ENCODE data around the gene NMNAT2. TPM values are rescaled to one million over a fixed set of nuclear protein-coding genes. Genes with fewer than 3 reads are reported as not detected.

NMNAT2 gene
- total RNA-seq, 1 donor from 2014 or later: not detected

DNA sequence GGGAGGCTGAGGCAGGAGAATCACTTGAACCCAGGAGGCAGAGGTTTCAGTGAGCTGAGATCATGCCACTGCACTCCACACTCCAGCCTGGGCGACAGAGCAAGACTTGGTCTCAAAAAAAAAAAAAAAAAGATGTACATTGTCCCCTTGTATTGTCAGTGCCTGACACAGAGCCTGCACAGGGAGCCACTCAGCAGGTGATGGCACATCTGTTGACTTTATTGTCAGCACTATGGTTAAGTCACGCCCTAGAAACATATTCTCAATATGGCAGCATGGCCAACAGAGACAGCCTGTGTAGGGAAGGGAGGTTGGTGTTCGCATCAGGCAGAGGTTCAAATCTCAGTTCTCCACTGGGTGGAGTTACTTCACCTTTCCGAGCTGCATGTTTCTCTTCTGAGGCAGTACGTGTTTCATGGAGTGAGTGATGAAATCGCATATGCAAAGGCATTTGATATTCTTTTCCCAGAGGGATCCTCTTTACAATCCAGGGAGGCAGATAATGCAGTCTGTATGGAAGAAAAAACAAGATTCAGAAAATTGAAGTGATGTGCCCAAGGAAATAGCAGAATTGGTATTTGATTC lies 211.6 kb downstream of the NMNAT2 start:
- Mint-ChIP-seq H3K4me3 (ENCODE audit: low read depth) (no peak overlapping the region), H3K4me1 (ENCODE audit: low read depth) (peaks cover 8% of the 10 kb centered on the region), H3K9me3 (no peaks in the 10 kb centered on the region), H3K27me3 (ENCODE audit: low read depth) (peaks cover 6% of the 10 kb centered on the region), H3K36me3 (ENCODE audit: low read depth) (no peaks in the 10 kb centered on the region), H3K27ac (no peak overlapping the region)
- intact Hi-C loops (cut with micrococcal nuclease): no loop called here
- no peak for DNase-seq (ENCODE audit: low spot score)

DNA sequence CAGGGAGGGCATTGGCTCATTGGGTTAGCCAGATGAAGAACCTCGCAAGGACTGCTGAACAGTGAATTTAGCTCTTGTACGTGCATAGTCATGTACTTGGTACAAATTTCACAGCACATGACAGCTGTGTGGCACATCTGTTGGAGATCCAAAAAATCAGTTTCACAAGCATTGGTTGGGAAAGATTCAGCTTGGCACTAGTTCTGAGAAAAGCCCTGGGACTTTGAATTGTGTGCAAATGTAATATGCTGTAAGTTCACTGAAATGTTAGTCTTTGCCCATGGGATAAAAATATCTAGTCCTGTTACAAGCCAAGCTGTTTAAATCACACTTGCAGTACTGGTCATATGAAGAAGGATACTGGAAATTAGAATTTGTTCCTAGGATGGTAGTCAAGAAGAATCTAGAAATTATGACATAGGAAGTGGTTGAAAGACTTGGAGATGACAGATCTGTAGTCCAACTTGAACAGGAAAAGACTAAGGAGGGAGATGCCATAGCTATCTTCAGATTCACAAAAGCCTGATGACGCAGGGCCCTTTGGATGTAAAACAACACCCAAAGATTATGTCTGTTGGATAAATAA lies 212.9 kb downstream of the NMNAT2 start:
- intact Hi-C loops (cut with micrococcal nuclease): no loop called here
- Mint-ChIP-seq H3K4me1 (ENCODE audit: low read depth) (peaks cover 8% of the 10 kb centered on the region), H3K27me3 (ENCODE audit: low read depth) (peaks cover 13% of the 10 kb centered on the region), H3K27ac (no peak overlapping the region), H3K36me3 (ENCODE audit: low read depth) (no peaks in the 10 kb centered on the region), H3K4me3 (ENCODE audit: low read depth) (no peak overlapping the region), H3K9me3 (no peaks in the 10 kb centered on the region)
- DNase-seq (ENCODE audit: low spot score): no peak

DNA sequence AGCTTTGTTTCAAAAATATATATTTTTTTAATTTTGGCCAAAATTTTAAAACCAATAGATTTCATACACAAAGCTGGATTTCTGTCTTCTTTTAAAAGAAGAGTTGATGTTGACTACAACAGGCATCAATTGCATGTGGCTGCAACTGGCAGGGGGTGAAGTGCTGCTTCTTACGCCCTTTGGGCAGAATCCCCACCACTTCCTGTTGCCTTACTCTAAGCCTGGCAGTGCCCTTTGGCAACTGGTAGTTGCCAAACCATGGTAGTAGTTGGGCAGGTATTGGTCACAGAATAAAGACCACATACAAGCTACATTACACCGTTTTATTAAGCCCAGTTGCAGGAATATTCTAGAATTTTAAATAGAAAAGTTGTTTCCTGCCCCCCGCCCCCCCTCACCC lies 215.1 kb downstream of the NMNAT2 start:
- Mint-ChIP-seq H3K9me3 (no peaks in the 10 kb centered on the region), H3K4me3 (ENCODE audit: low read depth) (no peak overlapping the region), H3K27me3 (ENCODE audit: low read depth) (peaks cover 13% of the 10 kb centered on the region), H3K27ac (no peak overlapping the region), H3K36me3 (ENCODE audit: low read depth) (no peaks in the 10 kb centered on the region), H3K4me1 (ENCODE audit: low read depth) (peaks cover 3% of the 10 kb centered on the region)
- intact Hi-C loops (cut with micrococcal nuclease): no loop called here
- no peak for DNase-seq (ENCODE audit: low spot score)

DNA sequence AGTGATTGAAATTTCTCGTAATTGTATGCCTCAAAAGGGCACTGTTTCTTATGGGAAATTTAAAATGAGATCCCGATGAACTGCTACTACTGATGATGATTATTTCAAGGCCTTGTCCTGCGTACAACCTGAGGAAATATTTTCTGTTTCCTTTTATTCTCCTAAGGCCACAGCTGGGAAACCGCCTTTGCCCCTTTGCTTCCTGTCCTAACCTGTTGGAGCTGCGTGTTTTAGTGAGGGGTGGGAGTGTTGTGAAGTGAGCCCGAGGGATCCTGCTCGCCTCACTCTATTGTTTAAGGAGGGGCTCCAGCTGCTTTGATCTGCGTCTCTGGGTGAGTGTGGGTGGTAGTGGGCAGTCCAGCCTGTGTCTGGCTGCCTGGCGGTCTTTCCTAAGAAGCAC lies 217.7 kb downstream of the NMNAT2 start:
- no peak for DNase-seq (ENCODE audit: low spot score)
- peaks cover 15% of the 10 kb centered on the region for H3K27me3 Mint-ChIP-seq (ENCODE audit: low read depth)
- H3K36me3 Mint-ChIP-seq (ENCODE audit: low read depth): no peaks in the 10 kb centered on the region
- H3K9me3 Mint-ChIP-seq: no peaks in the 10 kb centered on the region
- H3K4me3 Mint-ChIP-seq (ENCODE audit: low read depth): no peak overlapping the region
- no peak overlapping the region for H3K27ac Mint-ChIP-seq
- intact Hi-C loops (cut with micrococcal nuclease): no loop called here
- H3K4me1 Mint-ChIP-seq (ENCODE audit: low read depth): peaks cover 3% of the 10 kb centered on the region

DNA sequence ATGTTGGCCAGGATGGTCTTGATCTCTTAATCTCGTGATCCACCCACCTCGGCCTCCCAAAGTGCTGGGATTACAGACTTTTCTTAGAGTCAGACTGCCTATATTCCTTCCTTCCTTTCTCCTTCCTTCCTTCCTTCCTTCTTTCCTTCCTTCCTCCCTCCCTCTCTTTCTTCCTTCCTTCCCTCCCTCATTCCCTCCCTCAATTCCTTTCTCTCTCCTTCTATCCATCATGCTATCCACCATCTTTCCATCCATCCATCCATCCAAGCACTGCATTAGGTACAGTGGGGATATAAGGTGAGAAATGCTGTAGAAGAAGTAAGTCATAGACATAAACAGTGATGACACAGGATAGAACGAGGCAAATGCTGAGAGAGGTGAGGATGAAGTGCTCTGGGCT lies 218.9 kb downstream of the NMNAT2 start:
- Mint-ChIP-seq H3K9me3 (no peaks in the 10 kb centered on the region), H3K36me3 (ENCODE audit: low read depth) (no peaks in the 10 kb centered on the region)
- intact Hi-C loops (cut with micrococcal nuclease): no loop called here

DNA sequence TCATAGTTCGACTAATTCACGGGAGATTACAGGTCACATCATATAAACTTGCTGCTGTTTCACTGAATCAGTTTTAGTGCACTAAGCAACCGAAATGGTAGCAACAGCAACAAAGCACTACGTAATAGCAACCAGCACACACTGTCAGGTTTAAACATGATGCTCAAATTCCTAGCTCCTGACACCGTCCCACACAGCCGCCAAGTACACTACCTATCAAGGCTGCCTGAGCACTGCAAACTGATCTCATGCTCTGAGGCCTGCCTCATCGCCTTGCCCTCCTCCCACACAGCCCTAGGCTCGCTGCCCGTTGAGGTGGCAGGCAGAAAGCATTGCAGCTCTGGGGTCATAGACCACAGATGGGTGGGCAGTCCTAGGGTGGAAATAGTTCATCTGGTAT lies 219.7 kb downstream of the NMNAT2 start:
- no peaks in the 10 kb centered on the region for H3K9me3 Mint-ChIP-seq
- no peak overlapping the region for H3K27ac Mint-ChIP-seq
- peaks cover 12% of the 10 kb centered on the region for H3K4me1 Mint-ChIP-seq (ENCODE audit: low read depth)
- H3K4me3 Mint-ChIP-seq (ENCODE audit: low read depth): no peak overlapping the region
- H3K27me3 Mint-ChIP-seq (ENCODE audit: low read depth): peaks cover 15% of the 10 kb centered on the region
- H3K36me3 Mint-ChIP-seq (ENCODE audit: low read depth): no peaks in the 10 kb centered on the region
- intact Hi-C loops (cut with micrococcal nuclease): no loop called here
- DNase-seq (ENCODE audit: low spot score): no peak

More for the DNA sequence above, 218.9 kb downstream of the NMNAT2 start:
- H3K27ac Mint-ChIP-seq: no peak overlapping the region
- peaks cover 15% of the 10 kb centered on the region for H3K27me3 Mint-ChIP-seq (ENCODE audit: low read depth)
- DNase-seq (ENCODE audit: low spot score): no peak
- H3K4me1 Mint-ChIP-seq (ENCODE audit: low read depth): peaks cover 12% of the 10 kb centered on the region
- H3K4me3 Mint-ChIP-seq (ENCODE audit: low read depth): no peak overlapping the region

Other genes with a start within 250 kb of the NMNAT2 start
- gene LAMC2, start 232.1 kb downstream of the NMNAT2 start, total RNA-seq: not detected in 2 replicates
- 63.3 and 65.0 TPM in 2 replicates for gene SMG7, start 54.1 kb upstream of the NMNAT2 start, total RNA-seq
- 2.2 and 2.6 TPM in 2 replicates for gene NCF2, start 172.1 kb upstream of the NMNAT2 start, total RNA-seq
- gene ARPC5, start 217.4 kb upstream of the NMNAT2 start, total RNA-seq: 160 and 169 TPM in 2 replicates
- gene APOBEC4, start 234.9 kb upstream of the NMNAT2 start, total RNA-seq: not detected in 2 replicates